Activated CD4-positive, alpha-beta memory T cell treated with anti-CD3 and anti-CD28 coated beads, Interleukin-2, amount 10 ng/mL, durations not matched to agents 7 days and 5 days (primary cell): ENCODE measurements around the gene MCRIP1. TPM values are rescaled to one million over a fixed set of nuclear protein-coding genes. Genes with fewer than 3 reads are reported as not detected.

Source experiments
- CTCF ChIA-PET: fragments of 350-600 bp; sonication (Branson Sonifier 250); formaldehyde crosslinking; loops from one replicate; lab custom pipeline; 2021; ENCODE audit warnings: antibody characterized with exemption, inconsistent platforms; lab: Charles Lee
- POLR2A ChIA-PET: fragments of 350-600 bp; sonication (Branson Sonifier 250); formaldehyde crosslinking; loops from one replicate; lab custom pipeline; 2021; ENCODE audit warnings: antibody characterized with exemption; lab: Charles Lee
- DNase-seq: peaks from one replicate; pipeline ENCODE4 v3.0.0-alpha.2; 2020
- H3K27ac Mint-ChIP-seq: one replicate; pipeline ENCODE4 v1.8.0; 2021; ENCODE audit warnings: mild to moderate bottlenecking, mixed read lengths
- H3K27me3 Mint-ChIP-seq: one replicate; pipeline ENCODE4 v1.8.0; 2021; ENCODE audit warnings: mixed read lengths
- H3K36me3 Mint-ChIP-seq: one replicate; pipeline ENCODE4 v1.8.0; 2021; ENCODE audit warnings: low read depth, mixed read lengths
- H3K4me1 Mint-ChIP-seq: one replicate; pipeline ENCODE4 v1.8.0; 2021; ENCODE audit warnings: mixed read lengths
- H3K4me3 Mint-ChIP-seq: one replicate; pipeline ENCODE4 v1.8.0; 2021; ENCODE audit warnings: mild to moderate bottlenecking, mixed read lengths
- H3K9me3 Mint-ChIP-seq: one replicate; pipeline ENCODE4 v1.8.0; 2021; ENCODE audit warnings: mixed read lengths
- total RNA-seq, 2 experiments: library from RNA; stranded (reverse); gene quantifications; one replicate each; pipeline ENCODE4 v1.2.3, GENCODE V29; 2021

Gene MCRIP1
- total RNA-seq, 2 experiments from 2014 or later = 37.1 to 38.2 TPM

- H3K27ac Mint-ChIP-seq = no peak overlapping the region
- CTCF ChIA-PET = no interaction called here
- H3K9me3 Mint-ChIP-seq = no peaks in the 10 kb centered on the region
- DNase-seq = no peak
- no peak overlapping the region for H3K4me3 Mint-ChIP-seq
- H3K27me3 Mint-ChIP-seq = peaks cover 31% of the 10 kb centered on the region
- no peaks in the 10 kb centered on the region for H3K36me3 Mint-ChIP-seq
- POLR2A ChIA-PET = no interaction called here
- no peaks in the 10 kb centered on the region for H3K4me1 Mint-ChIP-seq
Measured at GRCh38 chr17:81801327-81801726, 31.8 kb downstream of the MCRIP1 start.

GRCh38 chr17:81794509-81794908 lies 38.6 kb downstream of the MCRIP1 start:
- DNase-seq = no peak
- Mint-ChIP-seq H3K27me3 (peaks cover 1% of the 10 kb centered on the region), H3K36me3 (no peaks in the 10 kb centered on the region), H3K4me3 (no peak overlapping the region), H3K9me3 (no peaks in the 10 kb centered on the region), H3K4me1 (no peaks in the 10 kb centered on the region), H3K27ac (no peak overlapping the region)
- ChIA-PET CTCF (interaction anchor here (0.8 kb wide), 1 partner anchor 59 kb away, joined by 3 read pairs; no protein-coding TSS in a partner anchor), POLR2A (no interaction called here)

GRCh38 chr17:81794074-81794476 lies 39.0 kb downstream of the MCRIP1 start:
- Mint-ChIP-seq H3K27ac (no peak overlapping the region), H3K27me3 (peaks cover under 1% of the 10 kb centered on the region), H3K4me3 (no peak overlapping the region), H3K9me3 (no peaks in the 10 kb centered on the region), H3K36me3 (no peaks in the 10 kb centered on the region), H3K4me1 (no peaks in the 10 kb centered on the region)
- ChIA-PET POLR2A (no interaction called here), CTCF (no interaction called here)
- DNase-seq = no peak

- Mint-ChIP-seq H3K27ac (no peak overlapping the region), H3K27me3 (no peaks in the 10 kb centered on the region), H3K36me3 (no peaks in the 10 kb centered on the region), H3K4me1 (no peaks in the 10 kb centered on the region), H3K4me3 (no peak overlapping the region), H3K9me3 (no peaks in the 10 kb centered on the region)
- CTCF ChIA-PET = no interaction called here
- DNase-seq = no peak
- POLR2A ChIA-PET = no interaction called here
Measured at GRCh38 chr17:81792675-81793615, 40.1 kb downstream of the MCRIP1 start.

Other genes starting within 250 kb of the MCRIP1 start
- gene NPLOC4, start 196.2 kb downstream of the MCRIP1 start, total RNA-seq = 10 to 100 TPM; 84.6 to 89.0 TPM
- gene TSPAN10, start 196.1 kb downstream of the MCRIP1 start, total RNA-seq = under 1 TPM; 0.38 to 0.43 TPM
- gene PDE6G, start 176.7 kb downstream of the MCRIP1 start, total RNA-seq = 10 to 100 TPM; 10.0 to 10.9 TPM
- 10 to 100 TPM; 59.3 TPM for gene OXLD1, start 166.7 kb downstream of the MCRIP1 start, total RNA-seq
- 10 to 100 TPM; 28.8 to 33.3 TPM for gene CCDC137, start 166.6 kb downstream of the MCRIP1 start, total RNA-seq
- 10 to 100 TPM; 17.5 to 17.8 TPM for gene ARL16, start 149.5 kb downstream of the MCRIP1 start, total RNA-seq
- gene HGS, start 149.3 kb downstream of the MCRIP1 start, total RNA-seq = 100 to 1,000 TPM; 122 to 130 TPM
- 10 to 100 TPM; 57.2 to 59.6 TPM for gene MRPL12, start 129.9 kb downstream of the MCRIP1 start, total RNA-seq
- 10 to 100 TPM; 18.5 to 22.1 TPM for gene SLC25A10, start 121.0 kb downstream of the MCRIP1 start, total RNA-seq
- not detected for gene GCGR, start 29.1 kb downstream of the MCRIP1 start, total RNA-seq
- not detected for gene PPP1R27, start 1.8 kb upstream of the MCRIP1 start, total RNA-seq
- 100 to 1,000 TPM; 483 to 496 TPM for gene P4HB, start 27.2 kb upstream of the MCRIP1 start, total RNA-seq
- 100 to 1,000 TPM; 636 to 661 TPM for gene ARHGDIA, start 38.0 kb upstream of the MCRIP1 start, total RNA-seq
- gene ALYREF, start 58.3 kb upstream of the MCRIP1 start, total RNA-seq = 100 to 1,000 TPM; 159 to 160 TPM
- gene ANAPC11, start 58.4 kb upstream of the MCRIP1 start, total RNA-seq = 10 to 100 TPM; 95.9 to 98.4 TPM
- gene NPB, start 68.9 kb upstream of the MCRIP1 start, total RNA-seq = under 1 TPM in 1 of 2 experiments, not detected in 1; 0.38 TPM
- gene PCYT2, start 78.1 kb upstream of the MCRIP1 start, total RNA-seq = 10 to 100 TPM; 41.6 to 44.4 TPM
- gene SIRT7, start 84.9 kb upstream of the MCRIP1 start, total RNA-seq = 10 to 100 TPM; 55.8 to 58.4 TPM
- gene MAFG, start 94.4 kb upstream of the MCRIP1 start, total RNA-seq = 10 to 100 TPM; 35.2 to 36.5 TPM
- gene PYCR1, start 104.0 kb upstream of the MCRIP1 start, total RNA-seq = 10 to 100 TPM; 25.8 to 34.7 TPM
- not detected for gene MYADML2, start 113.9 kb upstream of the MCRIP1 start, total RNA-seq
- under 1 TPM in 1 of 2 experiments, not detected in 1; 0.15 TPM for gene NOTUM, start 127.9 kb upstream of the MCRIP1 start, total RNA-seq
- gene ASPSCR1, start 144.3 kb upstream of the MCRIP1 start, total RNA-seq = 10 to 100 TPM; 25.3 to 29.9 TPM
- 10 to 100 TPM; 52.7 to 54.7 TPM for gene CENPX, start 189.6 kb upstream of the MCRIP1 start, total RNA-seq
- 10 to 100 TPM; 34.8 to 35.5 TPM for gene LRRC45, start 190.0 kb upstream of the MCRIP1 start, total RNA-seq
- gene RAC3, start 198.4 kb upstream of the MCRIP1 start, total RNA-seq = 1 to 10 TPM; 7.9 to 8.1 TPM
- gene DCXR, start 204.4 kb upstream of the MCRIP1 start, total RNA-seq = 10 to 100 TPM; 93.9 to 95.2 TPM
- 10 to 100 TPM; 26.3 to 28.4 TPM for gene RFNG, start 218.5 kb upstream of the MCRIP1 start, total RNA-seq
- 10 to 100 TPM; 69.0 to 75.6 TPM for gene GPS1, start 218.6 kb upstream of the MCRIP1 start, total RNA-seq
- 10 to 100 TPM; 98.8 to 99.3 TPM for gene DUS1L, start 232.5 kb upstream of the MCRIP1 start, total RNA-seq